ENCODE measurements around the gene IPP.
"Not testable (repeated sequence)": the region's sequence is repeated elsewhere in the genome, so short reads cannot be mapped to it uniquely, and the experiment has no call there.

The IPP gene
- total RNA-seq = 7.3 to 17.6 (median 13.1) reads per million in 4 donors

DNA sequence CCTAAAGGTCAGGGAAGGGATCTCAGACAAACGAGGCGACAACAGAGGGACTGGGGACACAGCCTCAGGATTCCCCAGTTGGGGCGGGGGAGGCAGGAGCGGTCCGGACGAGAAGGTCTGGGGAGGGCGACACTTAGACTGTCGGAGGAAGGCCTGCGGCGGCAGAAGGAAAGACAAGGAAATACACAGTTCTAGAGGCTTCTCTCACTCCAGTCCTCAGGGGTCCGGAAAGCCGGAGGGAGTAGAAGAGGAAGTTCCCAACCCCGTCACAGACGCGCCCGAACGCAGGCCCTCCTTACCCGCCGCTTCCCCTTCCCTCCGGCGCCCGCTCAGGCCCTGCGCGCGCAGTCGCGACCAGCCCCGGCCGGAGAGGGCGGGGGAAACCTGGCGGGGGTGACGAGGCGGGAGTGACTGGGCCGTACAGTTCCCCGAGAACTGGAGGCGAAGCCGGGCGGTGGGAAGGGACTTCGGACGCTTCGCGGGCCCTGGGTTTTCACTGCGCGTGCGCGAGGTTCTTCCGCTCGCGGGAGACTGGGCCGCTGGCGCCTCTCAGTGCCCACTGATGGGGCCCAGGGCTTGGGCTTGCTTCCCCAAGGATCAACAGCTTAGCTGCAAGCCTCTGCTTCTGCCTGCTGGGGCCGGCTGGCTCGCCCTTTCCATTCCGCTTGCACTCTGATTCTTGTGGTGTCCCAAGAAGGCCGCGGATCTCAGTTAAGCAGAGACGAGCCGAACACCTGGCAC lies at the start of gene IPP:
TSS of gene IPP (minus strand) at position 356 of the 741 bp plus-strand sequence. CDS start 4,242 bp downstream, outside the sequence.
- DNase-seq = peak; percentile 82 to 96 (median 85)

DNA sequence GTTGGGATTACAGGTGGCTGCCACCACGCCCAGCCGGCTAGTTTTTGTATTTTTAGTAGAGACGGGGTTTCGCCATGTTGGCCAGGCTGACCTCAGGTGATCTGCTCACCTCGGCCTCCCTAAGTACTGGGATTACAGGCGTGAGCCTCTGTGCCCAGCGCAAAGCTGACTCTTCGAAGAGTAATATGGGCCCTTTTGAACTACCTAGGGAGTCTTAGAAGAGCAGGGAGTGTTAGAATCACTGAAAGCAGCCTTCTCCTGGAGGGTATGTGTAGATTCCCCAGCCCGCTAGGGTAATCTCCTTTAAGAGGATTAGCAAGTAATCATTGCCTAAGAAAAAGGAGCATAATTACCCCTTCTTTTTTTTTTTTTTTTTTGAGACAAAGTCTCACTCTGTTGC lies 46.5 kb upstream of the IPP start:
- no peak for DNase-seq

DNA sequence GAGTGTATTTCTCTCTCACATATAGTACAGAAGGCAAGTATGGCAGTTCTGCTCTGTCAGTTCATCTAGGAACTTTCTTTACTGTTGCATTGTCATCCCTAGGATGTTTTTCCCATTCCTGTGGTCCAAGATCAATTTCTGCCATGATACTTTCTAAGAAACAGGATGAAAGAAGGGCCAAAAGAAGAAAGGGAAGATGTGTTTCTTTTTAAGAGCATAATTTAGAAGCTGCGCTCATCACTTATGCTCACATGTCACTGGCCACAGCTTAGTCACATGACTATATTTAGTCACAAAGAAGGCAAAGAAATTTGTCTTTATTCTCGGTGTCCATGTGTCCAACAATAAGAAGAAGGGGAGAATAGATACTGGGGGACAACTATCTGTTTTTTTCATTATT lies 45.9 kb upstream of the IPP start:
- DNase-seq = no peak

DNA sequence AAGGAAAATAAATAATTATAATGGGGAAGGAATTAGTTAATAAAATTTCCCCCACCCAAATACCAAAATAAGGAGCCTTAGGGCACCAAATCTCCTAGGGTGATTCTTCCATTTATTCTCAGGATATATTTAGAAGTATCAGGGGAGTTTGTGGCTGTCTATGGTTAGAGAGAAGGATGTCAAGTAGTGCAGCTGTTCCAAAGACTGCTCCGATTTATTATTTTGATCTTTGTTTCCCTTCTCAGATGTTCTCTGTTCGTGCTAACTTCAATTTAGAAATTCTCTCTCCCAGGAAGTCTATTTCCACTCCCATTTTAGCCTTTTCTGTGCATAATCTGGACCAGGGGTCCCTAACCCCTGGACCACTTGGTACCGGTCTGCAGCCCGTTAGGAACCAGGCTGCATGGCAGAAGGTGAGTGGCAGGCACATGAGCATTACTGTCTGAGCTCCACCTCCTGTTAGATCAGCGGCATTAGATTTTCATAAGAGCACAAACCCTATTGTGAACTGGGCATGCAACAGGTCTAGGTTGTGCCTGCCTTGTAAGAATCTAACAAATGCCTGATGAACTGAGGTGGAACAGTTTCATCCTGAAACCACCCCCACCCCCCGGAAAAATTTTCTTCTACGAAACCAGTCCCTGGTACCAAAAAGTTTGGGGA lies 43.6 kb upstream of the IPP start:
- DNase-seq = no peak

DNA sequence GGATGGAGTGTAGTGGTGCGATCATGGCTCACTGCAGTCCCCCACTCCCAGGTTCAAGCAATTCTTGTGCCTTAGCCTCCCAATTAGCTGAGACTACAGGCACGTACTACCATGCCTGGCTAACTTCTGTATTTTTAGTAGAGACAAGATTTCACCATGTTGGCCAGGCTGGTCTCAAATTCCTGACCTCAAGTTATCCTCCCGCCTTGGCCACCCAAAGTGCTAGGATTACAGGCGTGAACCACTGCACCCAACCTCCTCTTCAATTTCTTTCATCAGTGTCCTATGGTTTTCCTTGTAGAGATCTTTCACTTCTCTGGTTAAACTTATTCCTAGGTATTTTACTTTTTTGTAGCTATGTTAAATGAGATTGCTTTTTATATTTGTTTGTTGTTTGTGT lies 42.3 kb upstream of the IPP start:
- DNase-seq = no peak

DNA sequence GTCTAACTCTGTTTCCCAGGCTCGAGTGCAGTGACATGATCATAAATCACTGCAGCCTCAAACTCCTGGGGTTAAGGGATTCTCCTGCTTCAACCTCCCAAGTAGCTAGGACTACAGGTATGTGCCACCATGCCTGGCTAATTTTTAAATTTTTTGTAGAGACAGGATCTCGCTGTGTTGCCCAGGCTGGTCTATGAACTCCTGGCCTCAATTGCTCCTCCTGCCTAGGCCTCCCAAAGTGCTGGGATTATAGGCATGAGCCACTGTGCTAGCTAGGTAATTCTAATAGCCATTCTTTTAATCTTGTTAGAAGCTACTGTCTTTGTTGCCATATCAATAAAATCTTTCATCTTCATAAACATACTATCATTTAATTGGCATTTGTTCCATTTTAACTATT lies 39.1 kb upstream of the IPP start:
- no peak for DNase-seq

DNA sequence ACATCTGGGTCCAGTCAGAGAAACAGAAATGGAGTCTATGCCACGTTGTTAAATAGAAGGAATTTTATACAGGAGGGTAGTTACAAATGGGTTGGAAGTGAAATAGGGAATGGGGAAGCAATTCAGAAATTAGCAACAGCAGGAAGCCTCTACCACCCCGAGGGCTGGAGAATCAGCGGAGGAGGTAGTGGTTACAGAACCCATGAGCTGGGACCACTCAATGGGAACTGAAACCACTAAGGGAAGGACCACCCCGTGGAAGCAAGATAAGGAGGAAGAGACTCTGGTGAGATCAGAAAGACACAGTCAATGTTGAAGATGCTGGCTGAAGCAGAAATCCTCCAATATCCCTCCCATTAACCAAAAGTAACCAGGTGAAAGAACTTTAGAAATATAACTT lies 37.5 kb upstream of the IPP start:
- no peak for DNase-seq

DNA sequence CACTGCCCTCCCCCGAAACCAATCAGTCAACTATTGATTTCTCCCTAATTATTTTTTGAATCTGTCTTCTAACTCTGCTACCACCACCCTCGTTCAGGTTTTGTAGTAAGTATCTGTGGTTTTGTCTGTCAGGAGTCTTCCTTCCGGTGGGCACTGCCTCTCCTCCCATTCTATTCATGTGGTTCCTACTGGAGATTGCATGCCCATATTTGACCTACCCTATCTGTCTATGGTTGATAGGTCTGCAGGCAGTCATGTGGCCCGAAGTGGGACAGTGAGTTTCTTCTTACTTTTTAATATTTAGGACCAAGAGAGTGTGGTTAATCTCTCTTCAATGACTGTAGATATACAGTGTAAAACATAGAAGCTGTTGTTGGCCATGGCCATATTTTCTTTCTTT lies 35.1 kb upstream of the IPP start:
- peak in 4 of 5 donors; percentile 5 to 74 (median 28) for DNase-seq

DNA sequence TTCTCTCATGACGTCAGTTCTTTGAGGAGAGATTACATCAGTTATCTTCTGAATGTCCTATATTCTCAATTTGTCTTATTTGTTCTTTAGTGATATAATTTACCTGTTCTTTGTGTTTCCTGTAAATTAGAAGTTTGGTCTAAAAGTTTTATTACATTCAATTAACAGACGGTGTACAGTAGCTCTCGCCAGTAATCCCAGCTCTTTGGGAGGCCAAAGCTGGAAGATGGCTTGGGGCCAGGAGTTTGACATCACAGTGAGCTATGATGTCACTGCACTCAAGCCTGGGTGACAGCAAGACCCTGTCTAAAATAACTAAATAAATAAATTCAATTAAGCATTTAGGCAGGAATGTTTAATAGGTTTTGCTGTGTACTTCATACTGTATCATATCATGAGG lies 25.3 kb upstream of the IPP start:
- DNase-seq = no peak

DNA sequence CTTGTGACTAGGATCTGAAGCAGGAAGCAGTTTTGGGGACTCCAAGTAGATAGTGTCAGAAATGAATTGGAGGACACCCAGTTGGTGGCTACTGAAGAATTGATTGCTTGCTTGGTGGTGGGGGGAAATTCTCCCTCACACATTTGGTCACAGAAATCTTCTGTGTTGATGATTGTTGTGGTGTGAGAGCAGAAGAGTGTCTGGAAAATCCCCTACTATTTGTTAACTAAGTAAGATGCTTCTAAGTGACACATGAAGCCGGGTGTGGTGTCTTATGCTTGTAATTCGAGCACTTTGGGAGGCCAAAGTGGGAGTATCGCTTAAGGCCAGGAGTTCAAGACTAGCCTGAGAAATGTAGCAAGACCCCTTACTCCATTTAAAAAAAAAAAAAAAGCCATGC lies 22.5 kb upstream of the IPP start:
- no peak for DNase-seq

DNA sequence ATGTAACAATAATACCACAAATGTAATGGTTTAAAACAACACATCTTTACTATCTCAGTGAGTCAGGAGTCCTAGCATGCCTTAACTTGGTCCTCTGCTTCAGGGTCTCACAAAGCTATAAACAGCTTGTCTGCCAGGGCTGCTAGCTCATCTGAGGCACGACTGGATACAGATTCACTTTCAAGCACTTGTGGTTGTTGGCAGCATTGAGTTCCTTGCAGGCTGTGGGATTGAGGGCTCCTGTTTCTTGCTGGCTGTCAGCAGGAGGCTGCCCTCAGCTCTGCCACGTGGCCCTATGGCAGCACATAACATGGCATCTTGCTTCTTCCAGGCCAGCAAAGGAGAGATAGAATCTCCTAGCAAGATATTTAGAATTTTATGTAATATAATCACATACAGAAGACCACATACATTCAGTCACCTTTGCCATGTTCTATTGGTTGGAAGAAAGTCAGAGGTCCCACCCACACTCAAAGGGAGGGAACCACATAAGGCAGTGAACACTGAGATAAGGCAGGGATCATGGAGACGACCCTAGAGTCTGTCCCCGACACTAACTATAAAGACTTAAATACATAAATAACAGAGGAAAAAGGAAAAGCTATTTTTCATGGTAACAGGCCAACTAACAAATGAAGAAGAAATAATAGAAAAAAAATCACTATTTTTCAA lies 18.9 kb upstream of the IPP start:
- no peak for DNase-seq

DNA sequence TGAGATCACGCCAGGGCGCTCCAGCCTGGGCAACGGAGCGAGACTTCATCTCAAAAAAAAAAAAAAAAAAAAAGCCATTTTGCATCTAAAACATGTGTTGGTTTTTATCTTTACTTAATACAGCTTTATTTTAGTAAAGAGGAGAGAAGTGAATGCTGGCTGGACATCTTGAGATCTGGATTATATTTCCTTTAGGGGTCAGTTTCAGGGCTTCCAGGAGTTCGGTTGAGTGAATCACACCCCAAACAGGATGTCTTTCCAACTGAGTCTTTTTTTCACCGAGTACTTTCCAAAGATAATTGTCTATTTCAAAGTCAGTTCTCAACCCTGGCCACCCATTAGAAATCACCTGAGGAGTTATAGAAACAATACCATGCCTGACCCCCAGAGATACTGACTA lies 16.6 kb upstream of the IPP start:
- DNase-seq = no peak

DNA sequence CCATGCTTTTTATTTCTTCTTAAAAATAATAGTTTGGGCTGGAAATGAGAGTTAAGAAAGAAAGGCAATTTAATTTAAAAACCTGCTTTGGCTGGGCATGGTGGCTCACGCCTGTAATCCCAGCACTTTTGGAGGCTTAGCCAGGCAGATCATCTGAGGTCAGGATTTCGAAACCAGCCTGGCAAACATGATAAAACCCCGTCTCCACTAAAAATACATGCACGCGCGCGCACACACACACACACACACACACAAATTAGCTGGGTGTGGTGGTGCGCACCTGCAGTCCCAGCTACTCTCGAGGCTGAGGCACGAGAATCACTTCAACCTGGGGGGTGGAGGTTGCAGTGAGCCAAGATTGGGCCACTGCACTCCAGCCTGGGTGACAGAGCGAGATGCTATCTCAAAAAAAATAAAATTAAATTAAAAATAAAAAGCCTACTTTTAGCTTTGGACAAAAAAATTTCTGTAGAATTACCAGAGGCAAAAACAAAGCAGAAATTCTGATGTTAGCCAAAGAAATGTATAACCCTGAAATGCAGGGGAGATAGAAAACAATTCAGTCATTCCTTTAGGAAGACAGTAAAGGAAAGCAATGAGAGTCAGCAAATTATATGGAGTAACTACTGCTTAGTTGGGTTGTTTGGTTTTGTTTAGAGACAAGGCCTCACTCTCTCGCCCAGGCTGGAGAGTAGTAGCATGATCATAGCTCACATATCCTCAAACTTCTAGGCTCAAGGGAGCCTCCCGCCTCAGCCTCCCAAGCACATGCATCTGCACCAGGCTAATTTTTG lies 15.7 kb upstream of the IPP start:
- DNase-seq = no peak

DNA sequence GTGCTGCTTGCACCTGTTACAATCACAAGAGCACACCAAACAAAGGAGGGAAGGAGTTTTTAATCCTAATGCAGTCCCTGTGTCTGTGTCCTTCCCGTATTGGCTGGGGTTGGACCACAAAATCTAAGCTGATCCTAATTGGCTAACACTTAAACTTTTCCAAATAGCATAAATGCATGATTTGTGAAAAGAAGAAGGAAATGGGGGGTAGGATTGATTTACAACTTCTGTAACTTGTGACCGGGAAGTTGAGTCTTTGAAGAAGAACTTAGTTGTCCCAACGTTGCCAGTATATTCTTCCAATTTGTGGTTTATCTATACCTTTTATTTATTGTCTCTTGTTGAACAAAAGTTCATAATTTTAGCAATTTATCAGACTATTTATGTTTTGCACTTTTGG lies 11.8 kb upstream of the IPP start:
- DNase-seq = no peak

DNA sequence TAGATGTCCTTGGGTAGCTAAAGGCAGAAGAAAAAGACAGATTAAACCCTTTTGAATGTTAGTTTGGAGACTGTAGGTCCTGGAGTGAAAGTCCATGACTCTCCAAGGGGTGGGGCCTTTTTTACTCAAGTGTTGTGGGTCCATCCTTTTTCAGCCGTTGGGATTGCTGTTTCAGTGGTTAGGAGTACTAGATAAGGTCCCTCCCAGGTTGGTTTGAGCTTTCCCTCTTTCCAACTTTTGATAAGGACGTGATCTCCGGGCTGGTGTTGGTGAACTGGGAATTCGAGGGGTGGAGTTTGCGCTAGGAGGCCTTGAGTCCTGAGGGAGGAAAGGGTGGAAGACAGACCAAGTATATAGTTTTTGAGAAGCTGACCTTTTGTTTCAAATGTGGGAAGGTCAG lies 5.2 kb upstream of the IPP start:
- no peak for DNase-seq

DNA sequence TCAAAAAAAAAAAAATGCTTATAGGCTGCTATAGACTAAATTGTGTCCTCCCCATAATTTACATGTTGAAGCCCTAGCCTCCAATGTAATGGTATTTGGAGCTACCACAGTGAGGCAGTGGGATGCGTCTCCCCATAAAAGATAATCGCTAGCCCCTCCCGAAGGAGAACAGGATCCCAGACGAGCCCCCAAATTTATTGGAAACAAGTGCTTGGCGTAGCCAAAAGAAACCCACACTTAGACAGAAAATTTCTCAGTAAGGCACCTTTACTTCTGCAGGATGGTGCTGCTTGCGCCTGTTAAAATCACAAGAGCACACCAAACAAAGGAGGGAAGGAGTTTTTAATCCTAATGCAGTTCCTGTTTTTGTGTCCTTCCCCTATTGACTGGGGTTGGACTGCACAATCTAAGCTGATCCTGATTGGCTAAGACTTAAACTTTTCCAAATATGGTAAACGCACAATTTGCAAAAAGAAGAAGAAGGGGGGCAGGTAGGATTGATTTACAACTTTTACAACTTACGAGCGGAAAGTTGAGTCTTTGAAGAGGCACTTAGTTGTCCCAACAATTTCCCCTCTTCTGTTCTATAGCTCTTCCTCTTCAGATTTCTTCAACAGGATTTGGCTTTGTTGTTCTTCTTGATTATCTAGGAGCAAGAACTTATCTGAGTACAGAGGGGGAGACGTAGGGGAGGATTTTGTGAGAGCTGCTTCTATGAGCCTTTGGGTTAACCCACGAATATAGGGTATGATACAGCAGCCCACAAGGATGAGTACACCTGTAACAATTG lies 3.0 kb upstream of the IPP start:
- no peak for DNase-seq

DNA sequence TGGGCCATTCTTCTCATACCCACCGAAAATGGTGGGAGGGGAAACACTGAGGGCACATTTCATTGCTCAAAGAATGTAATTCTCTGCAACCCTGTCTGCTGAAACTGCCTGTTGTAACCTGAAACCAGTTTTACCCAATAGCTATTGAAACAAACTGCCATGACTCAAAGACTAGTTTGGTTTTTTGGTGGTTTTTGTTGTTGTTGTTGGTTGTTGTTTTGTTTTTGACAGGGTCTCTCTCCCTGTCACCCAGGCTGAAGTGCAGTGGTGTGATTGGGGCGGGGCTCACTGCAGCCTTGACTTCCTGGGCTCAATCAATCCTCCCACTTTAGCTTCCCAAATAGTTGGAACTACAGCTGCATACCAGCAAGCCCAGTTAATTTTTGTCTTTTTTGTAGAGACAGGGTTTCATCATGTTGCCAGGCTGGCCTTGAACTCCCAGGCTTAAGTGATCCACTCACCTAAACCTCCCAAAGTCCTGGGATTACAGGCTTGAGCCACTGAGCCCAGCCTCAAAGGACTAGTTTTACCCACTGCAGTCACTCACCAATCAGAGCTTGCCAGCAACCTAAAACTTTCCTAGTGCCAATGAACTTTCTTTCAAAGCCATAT lies 2.1 kb upstream of the IPP start:
- DNase-seq = peak in 1 of 5 donors; percentile 11

DNA sequence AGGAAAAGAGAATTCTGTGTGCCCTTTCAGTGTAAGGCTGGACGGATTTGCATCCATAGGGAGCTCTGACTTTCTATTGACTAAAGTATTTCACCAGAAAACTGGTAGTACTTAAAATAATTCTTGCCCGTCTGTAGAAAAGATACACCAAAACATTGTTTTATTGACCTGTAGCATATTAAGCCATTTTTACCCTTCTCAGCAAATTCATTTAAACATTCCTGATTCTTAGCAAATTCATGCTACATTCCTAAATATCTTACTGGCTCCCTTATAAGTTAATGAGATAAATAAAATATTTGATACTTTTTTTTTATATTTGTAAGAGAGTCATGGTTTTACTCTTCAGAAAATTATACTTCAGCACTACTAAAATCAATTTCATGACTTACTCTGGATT lies 1.6 kb upstream of the IPP start:
- DNase-seq = no peak

DNA sequence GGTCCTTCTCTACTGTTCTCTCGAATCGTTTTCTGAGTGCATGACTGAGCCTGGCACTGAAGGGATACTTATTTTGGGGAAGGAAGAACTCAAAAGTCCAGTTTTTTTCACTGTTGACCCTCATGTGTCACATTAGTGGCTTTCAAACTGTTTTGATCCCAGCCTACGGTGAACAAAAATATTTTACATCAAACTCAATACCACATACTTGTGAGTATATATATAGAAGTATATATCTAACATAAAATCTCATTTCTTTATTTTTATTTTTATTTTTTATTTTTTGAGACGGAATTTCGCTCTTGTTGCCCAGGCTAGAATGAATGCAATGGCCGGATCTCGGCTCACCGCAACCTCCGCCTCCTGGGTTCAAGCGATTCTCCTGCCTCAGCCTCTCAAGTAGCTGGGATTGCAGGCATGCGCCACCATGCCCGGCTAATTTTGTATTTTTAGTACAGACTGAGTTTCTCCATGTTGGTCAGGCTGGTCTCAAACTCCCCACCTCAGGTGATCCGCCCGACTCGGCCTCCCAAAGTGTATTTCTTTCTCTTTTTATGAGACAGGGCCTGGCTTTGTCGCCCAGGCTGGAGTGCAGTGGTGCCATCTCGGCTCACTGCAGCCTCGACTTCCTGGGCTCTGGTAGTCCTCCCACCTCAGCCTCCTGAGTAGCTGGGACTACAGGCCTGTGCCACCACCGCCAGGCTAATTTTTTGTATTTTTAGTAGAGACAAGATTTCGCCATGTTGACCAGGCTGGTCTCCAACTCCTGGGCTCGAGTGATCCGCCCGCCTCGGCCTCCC lies 786 bp upstream of the IPP start:
- not testable (repeated sequence) for DNase-seq

DNA sequence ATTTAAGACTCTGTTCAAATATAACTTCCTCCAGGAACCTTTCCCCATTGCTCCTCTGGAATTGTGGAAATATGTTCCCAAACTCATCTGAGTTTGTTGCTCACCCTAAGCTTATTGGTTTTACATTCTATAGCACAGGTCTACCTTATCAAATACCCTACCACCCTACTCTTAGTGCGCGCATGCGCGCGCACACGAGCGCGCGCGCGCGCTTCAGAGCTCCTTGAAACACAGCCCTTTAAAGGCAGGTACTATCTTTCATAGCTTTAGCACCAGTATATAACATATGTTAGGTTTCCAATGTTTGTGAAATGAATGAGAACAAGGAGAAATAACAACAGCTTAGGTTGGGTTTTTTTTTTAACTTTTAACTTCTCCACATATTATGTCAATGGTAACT lies 3.5 kb downstream of the IPP start:
- no peak for DNase-seq

DNA sequence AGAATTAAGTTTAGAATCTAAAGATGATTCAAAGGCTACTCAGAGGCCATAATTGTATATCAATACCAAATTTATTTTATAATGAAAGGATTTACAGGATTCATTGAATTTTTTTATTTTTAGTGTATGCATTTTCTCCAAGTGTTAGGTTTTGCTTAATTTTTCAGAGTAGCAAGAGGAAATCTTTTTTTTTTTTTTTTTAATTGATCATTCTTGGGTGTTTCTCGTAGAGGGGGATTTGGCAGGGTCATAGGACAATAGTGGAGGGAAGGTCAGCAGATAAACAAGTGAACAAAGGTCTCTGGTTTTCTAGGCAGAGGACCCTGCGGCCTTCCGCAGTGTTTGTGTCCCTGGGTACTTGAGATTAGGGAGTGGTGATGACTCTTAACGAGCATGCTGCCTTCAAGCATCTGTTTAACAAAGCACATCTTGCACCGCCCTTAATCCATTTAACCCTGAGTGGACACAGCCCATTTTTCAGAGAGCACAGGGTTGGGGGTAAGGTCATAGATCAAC lies 10.8 kb downstream of the IPP start:
- DNase-seq = not testable (repeated sequence)
